ENCODE measurements around the gene MYRFL.

Gene MYRFL

DNA sequence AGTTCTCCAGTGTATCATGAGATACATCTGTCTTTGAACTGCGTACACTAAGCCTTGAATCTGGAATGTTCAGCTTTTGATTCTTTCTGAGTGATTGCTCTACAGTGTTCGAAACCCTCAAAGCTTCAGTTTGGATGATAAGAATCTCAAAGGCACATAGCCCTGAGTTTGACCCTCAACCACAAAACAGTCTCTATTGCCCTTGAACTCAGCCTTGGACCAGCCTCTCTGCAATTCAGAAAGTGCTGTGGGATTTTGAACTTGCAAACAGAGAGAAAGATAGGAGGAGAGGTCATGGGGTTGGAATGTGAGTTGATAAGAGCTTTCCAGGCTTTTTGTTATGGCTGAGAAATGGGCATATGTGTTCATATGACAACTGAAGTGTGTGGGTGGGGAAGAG is 100.3 kb downstream of the MYRFL start:
- Histone ChIP-seq H3K4me2 (ENCODE audit: insufficient read depth, low read length, poor library complexity, severe bottlenecking) (no peak overlapping the region), H2BK120ac (ENCODE audit: low read depth, low read length) (no peak overlapping the region), H3K27ac (replicated peaks; ENCODE audit: low read length) (no peak overlapping the region), H3K23ac (ENCODE audit: low read depth, low read length, poor library complexity) (no peak overlapping the region), H3K14ac (ENCODE audit: low read length) (no peak overlapping the region), H2AK5ac (ENCODE audit: low read depth, low read length) (no peak overlapping the region), H3K4ac (ENCODE audit: low read length) (no peak overlapping the region), H3K36me3 (replicated peaks in 1 of 2; ENCODE audit: control insufficient read depth in 2 of 2, insufficient read depth in 2 of 2, low read length in 2 of 2) (no peaks in the 10 kb centered on the region), H3K18ac (ENCODE audit: low read length) (no peak overlapping the region), H4K8ac (ENCODE audit: low read depth, low read length) (no peak overlapping the region), H2BK15ac (ENCODE audit: low read length) (no peak overlapping the region), H3K4me1 (ENCODE audit: control insufficient read depth in 2 of 2, insufficient read depth in 1 of 2, low read depth in 1 of 2, low read length in 2 of 2) (peaks cover 0 to 4% of the 10 kb centered on the region in 2 donors), H3K79me1 (ENCODE audit: low read depth, low read length) (no peaks in the 10 kb centered on the region), H3K9me3 (replicated peaks in 1 of 2; ENCODE audit: control insufficient read depth in 2 of 2, insufficient read depth in 1 of 2, low read depth in 1 of 2, low read length in 2 of 2) (no peaks in the 10 kb centered on the region), H2BK12ac (ENCODE audit: low read length) (no peak overlapping the region), H3K27me3 (ENCODE audit: control insufficient read depth in 3 of 3, insufficient read depth in 3 of 3, low read depth in 1 of 3, low read length in 3 of 3) (no peaks in the 10 kb centered on the region), H4K91ac (ENCODE audit: low read depth, low read length, poor library complexity) (no peak overlapping the region), H2BK5ac (ENCODE audit: low read length) (no peak overlapping the region), H3K9ac (ENCODE audit: low read depth, low read length, poor library complexity) (no peak overlapping the region), H3K4me3 (ENCODE audit: low read length in 2 of 2) (no peak overlapping the region), H2AFZ (ENCODE audit: low read length) (no peak overlapping the region)
- DNase-seq (ENCODE audit: low spot score): no peak
- WGBS, 2 donors (ENCODE audit: extremely low coverage in 2 of 2, insufficient read length in 2 of 2, insufficient replicate concordance in 1 of 2): no CpG with 5 or more reads among the region's 2 CpGs

DNA sequence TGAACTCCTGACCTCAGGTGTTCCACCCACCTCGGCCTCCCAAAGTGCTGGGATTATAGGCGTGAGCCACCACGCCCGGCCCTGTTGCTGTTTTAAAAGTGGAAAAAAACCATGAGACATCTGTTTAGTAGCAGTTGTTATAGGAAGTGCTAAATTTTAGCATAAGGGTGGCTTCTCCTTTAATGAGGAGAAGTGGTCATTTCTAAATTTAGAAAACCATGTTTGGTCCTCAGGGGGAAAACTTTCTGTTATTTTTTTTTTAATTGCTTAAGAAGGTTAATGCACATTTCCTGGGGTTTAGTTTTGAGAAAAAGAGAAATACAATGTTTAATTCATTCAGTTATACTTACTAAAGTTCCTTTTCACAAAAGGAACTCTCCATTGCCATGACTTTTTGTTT is 102.1 kb downstream of the MYRFL start:
- Histone ChIP-seq H3K79me1 (ENCODE audit: low read depth, low read length) (no peaks in the 10 kb centered on the region), H3K4me1 (ENCODE audit: control insufficient read depth in 2 of 2, insufficient read depth in 1 of 2, low read depth in 1 of 2, low read length in 2 of 2) (peaks cover 2 to 7% of the 10 kb centered on the region in 2 donors), H2BK12ac (ENCODE audit: low read length) (no peak overlapping the region), H3K4me3 (ENCODE audit: low read length in 2 of 2) (no peak overlapping the region), H2BK5ac (ENCODE audit: low read length) (no peak overlapping the region), H2BK120ac (ENCODE audit: low read depth, low read length) (no peak overlapping the region), H4K8ac (ENCODE audit: low read depth, low read length) (no peak overlapping the region), H4K91ac (ENCODE audit: low read depth, low read length, poor library complexity) (no peak overlapping the region), H3K27ac (replicated peaks; ENCODE audit: low read length) (no peak overlapping the region), H3K4ac (ENCODE audit: low read length) (no peak overlapping the region), H3K9ac (ENCODE audit: low read depth, low read length, poor library complexity) (no peak overlapping the region), H3K18ac (ENCODE audit: low read length) (no peak overlapping the region), H2BK15ac (ENCODE audit: low read length) (no peak overlapping the region), H3K23ac (ENCODE audit: low read depth, low read length, poor library complexity) (no peak overlapping the region), H3K27me3 (ENCODE audit: control insufficient read depth in 3 of 3, insufficient read depth in 3 of 3, low read depth in 1 of 3, low read length in 3 of 3) (no peaks in the 10 kb centered on the region), H3K9me3 (replicated peaks in 1 of 2; ENCODE audit: control insufficient read depth in 2 of 2, insufficient read depth in 1 of 2, low read depth in 1 of 2, low read length in 2 of 2) (no peaks in the 10 kb centered on the region), H3K36me3 (replicated peaks in 1 of 2; ENCODE audit: control insufficient read depth in 2 of 2, insufficient read depth in 2 of 2, low read length in 2 of 2) (no peaks in the 10 kb centered on the region), H2AK5ac (ENCODE audit: low read depth, low read length) (no peak overlapping the region), H3K4me2 (ENCODE audit: insufficient read depth, low read length, poor library complexity, severe bottlenecking) (no peak overlapping the region), H3K14ac (ENCODE audit: low read length) (no peak overlapping the region), H2AFZ (ENCODE audit: low read length) (no peak overlapping the region)
- DNase-seq (ENCODE audit: low spot score): no peak
- WGBS, 2 donors (ENCODE audit: extremely low coverage in 2 of 2, insufficient read length in 2 of 2, insufficient replicate concordance in 1 of 2): no CpG with 5 or more reads among the region's 4 CpGs

DNA sequence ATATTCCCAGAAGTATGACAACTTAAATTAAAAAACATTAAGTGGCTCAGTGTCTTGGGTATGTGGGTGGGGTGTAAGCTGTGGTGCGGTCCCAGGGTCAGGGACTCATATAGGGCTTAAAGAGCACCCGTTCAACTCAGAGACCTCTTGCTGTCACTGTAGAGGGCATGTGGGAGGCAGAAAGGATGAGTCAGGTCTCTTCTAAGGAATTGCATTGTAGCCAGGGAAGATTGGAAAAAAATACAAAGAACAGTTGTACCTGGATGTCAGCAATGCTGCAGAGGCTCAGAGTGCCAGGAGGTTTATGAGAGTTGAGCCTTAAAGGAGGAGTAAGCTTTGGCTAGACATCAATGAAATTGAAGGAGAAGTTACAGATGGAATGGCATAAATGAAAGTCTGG is 104.1 kb downstream of the MYRFL start:
- H3K14ac ChIP-seq (ENCODE audit: low read length): no peak overlapping the region
- no peaks in the 10 kb centered on the region for H3K27me3 ChIP-seq (ENCODE audit: control insufficient read depth in 3 of 3, insufficient read depth in 3 of 3, low read depth in 1 of 3, low read length in 3 of 3)
- no peak overlapping the region for H2AK5ac ChIP-seq (ENCODE audit: low read depth, low read length)
- H4K8ac ChIP-seq (ENCODE audit: low read depth, low read length): no peak overlapping the region
- H3K79me1 ChIP-seq (ENCODE audit: low read depth, low read length): no peaks in the 10 kb centered on the region
- H3K4me2 ChIP-seq (ENCODE audit: insufficient read depth, low read length, poor library complexity, severe bottlenecking): no peak overlapping the region
- H3K27ac ChIP-seq (replicated peaks; ENCODE audit: low read length): no peak overlapping the region
- no peak overlapping the region for H3K18ac ChIP-seq (ENCODE audit: low read length)
- H2BK12ac ChIP-seq (ENCODE audit: low read length): no peak overlapping the region
- no peak overlapping the region for H2AFZ ChIP-seq (ENCODE audit: low read length)
- DNase-seq (ENCODE audit: low spot score): no peak
- H3K4me1 ChIP-seq (ENCODE audit: control insufficient read depth in 2 of 2, insufficient read depth in 1 of 2, low read depth in 1 of 2, low read length in 2 of 2): peaks cover 12 to 27% of the 10 kb centered on the region in 2 donors
- H3K36me3 ChIP-seq (replicated peaks in 1 of 2; ENCODE audit: control insufficient read depth in 2 of 2, insufficient read depth in 2 of 2, low read length in 2 of 2): no peaks in the 10 kb centered on the region
- peaks cover 0 to 4% of the 10 kb centered on the region in 2 donors for H3K9me3 ChIP-seq (replicated peaks in 1 of 2; ENCODE audit: control insufficient read depth in 2 of 2, insufficient read depth in 1 of 2, low read depth in 1 of 2, low read length in 2 of 2)
- no peak overlapping the region for H3K9ac ChIP-seq (ENCODE audit: low read depth, low read length, poor library complexity)
- no peak overlapping the region for H2BK120ac ChIP-seq (ENCODE audit: low read depth, low read length)
- H2BK5ac ChIP-seq (ENCODE audit: low read length): no peak overlapping the region
- no peak overlapping the region for H3K4ac ChIP-seq (ENCODE audit: low read length)
- no CpG with 5 or more reads among the region's 2 CpGs for WGBS, 2 donors (ENCODE audit: extremely low coverage in 2 of 2, insufficient read length in 2 of 2, insufficient replicate concordance in 1 of 2)
- H2BK15ac ChIP-seq (ENCODE audit: low read length): no peak overlapping the region
- H4K91ac ChIP-seq (ENCODE audit: low read depth, low read length, poor library complexity): no peak overlapping the region
- H3K23ac ChIP-seq (ENCODE audit: low read depth, low read length, poor library complexity): no peak overlapping the region
- H3K4me3 ChIP-seq (ENCODE audit: low read length in 2 of 2): no peak overlapping the region

DNA sequence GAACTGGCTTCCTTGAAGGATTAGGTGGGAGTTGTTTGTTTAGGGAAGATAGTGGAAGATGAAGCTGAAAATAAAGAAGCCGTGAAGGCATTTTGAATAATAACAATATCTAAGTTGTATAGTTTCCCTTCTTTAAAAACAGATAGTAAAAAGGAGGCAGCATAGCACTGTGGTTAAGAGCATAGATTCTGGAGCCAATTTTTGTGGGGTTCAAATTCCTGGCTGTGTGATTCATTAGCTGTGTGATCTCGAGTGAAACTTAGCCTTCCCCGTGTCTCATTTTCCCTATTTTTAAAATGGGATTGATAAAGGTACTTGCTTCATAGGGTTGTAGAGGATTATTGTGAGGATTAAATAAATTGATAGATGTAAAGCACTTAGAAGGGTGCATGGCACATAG is 104.5 kb downstream of the MYRFL start:
- no peak overlapping the region for H3K4ac ChIP-seq (ENCODE audit: low read length)
- no peaks in the 10 kb centered on the region for H3K79me1 ChIP-seq (ENCODE audit: low read depth, low read length)
- H3K23ac ChIP-seq (ENCODE audit: low read depth, low read length, poor library complexity): no peak overlapping the region
- no peak overlapping the region for H3K14ac ChIP-seq (ENCODE audit: low read length)
- H2BK12ac ChIP-seq (ENCODE audit: low read length): no peak overlapping the region
- H3K9me3 ChIP-seq (replicated peaks in 1 of 2; ENCODE audit: control insufficient read depth in 2 of 2, insufficient read depth in 1 of 2, low read depth in 1 of 2, low read length in 2 of 2): peaks cover 0 to 8% of the 10 kb centered on the region in 2 donors
- no peak overlapping the region for H2AFZ ChIP-seq (ENCODE audit: low read length)
- H3K4me1 ChIP-seq (ENCODE audit: control insufficient read depth in 2 of 2, insufficient read depth in 1 of 2, low read depth in 1 of 2, low read length in 2 of 2): peaks cover 12 to 31% of the 10 kb centered on the region in 2 donors
- no peak overlapping the region for H2BK5ac ChIP-seq (ENCODE audit: low read length)
- H3K27ac ChIP-seq (replicated peaks; ENCODE audit: low read length): no peak overlapping the region
- H4K8ac ChIP-seq (ENCODE audit: low read depth, low read length): no peak overlapping the region
- H3K4me2 ChIP-seq (ENCODE audit: insufficient read depth, low read length, poor library complexity, severe bottlenecking): no peak overlapping the region
- no peak overlapping the region for H3K9ac ChIP-seq (ENCODE audit: low read depth, low read length, poor library complexity)
- no peak for DNase-seq (ENCODE audit: low spot score)
- H3K4me3 ChIP-seq (ENCODE audit: low read length in 2 of 2): no peak overlapping the region
- H3K18ac ChIP-seq (ENCODE audit: low read length): no peak overlapping the region
- WGBS, 2 donors (ENCODE audit: extremely low coverage in 2 of 2, insufficient read length in 2 of 2, insufficient replicate concordance in 1 of 2): no CpG with 5 or more reads among the region's 3 CpGs
- H3K36me3 ChIP-seq (replicated peaks in 1 of 2; ENCODE audit: control insufficient read depth in 2 of 2, insufficient read depth in 2 of 2, low read length in 2 of 2): no peaks in the 10 kb centered on the region
- H2BK15ac ChIP-seq (ENCODE audit: low read length): no peak overlapping the region
- no peak overlapping the region for H4K91ac ChIP-seq (ENCODE audit: low read depth, low read length, poor library complexity)
- H2BK120ac ChIP-seq (ENCODE audit: low read depth, low read length): no peak overlapping the region
- H3K27me3 ChIP-seq (ENCODE audit: control insufficient read depth in 3 of 3, insufficient read depth in 3 of 3, low read depth in 1 of 3, low read length in 3 of 3): no peaks in the 10 kb centered on the region
- H2AK5ac ChIP-seq (ENCODE audit: low read depth, low read length): no peak overlapping the region
